Activated naive CD4-positive, alpha-beta T cell treated with anti-CD3 and anti-CD28 coated beads, Interleukin-2, amount 50 U/mL, for 24 hours (primary cell): Measurements from ENCODE around the gene CBX7.
A peak's percentile ranks its signal among the peaks of the same experiment; 100 is the strongest.

Experiments used
- H3K27ac Mint-ChIP-seq: one replicate; pipeline ENCODE4 v1.8.0; 2021; ENCODE audit warnings: mild to moderate bottlenecking, mixed read lengths
- H3K27me3 Mint-ChIP-seq: one replicate; pipeline ENCODE4 v1.8.0; 2021; ENCODE audit warnings: mixed read lengths
- H3K36me3 Mint-ChIP-seq: one replicate; pipeline ENCODE4 v1.8.0; 2021; ENCODE audit warnings: mixed read lengths
- H3K4me1 Mint-ChIP-seq: one replicate; pipeline ENCODE4 v1.8.0; 2021; ENCODE audit warnings: mixed read lengths
- H3K4me3 Mint-ChIP-seq: one replicate; pipeline ENCODE4 v1.8.0; 2021; ENCODE audit warnings: mild to moderate bottlenecking, mixed read lengths
- H3K9me3 Mint-ChIP-seq: one replicate; pipeline ENCODE4 v1.8.0; 2021; ENCODE audit warnings: mixed read lengths

Gene CBX7

DNA sequence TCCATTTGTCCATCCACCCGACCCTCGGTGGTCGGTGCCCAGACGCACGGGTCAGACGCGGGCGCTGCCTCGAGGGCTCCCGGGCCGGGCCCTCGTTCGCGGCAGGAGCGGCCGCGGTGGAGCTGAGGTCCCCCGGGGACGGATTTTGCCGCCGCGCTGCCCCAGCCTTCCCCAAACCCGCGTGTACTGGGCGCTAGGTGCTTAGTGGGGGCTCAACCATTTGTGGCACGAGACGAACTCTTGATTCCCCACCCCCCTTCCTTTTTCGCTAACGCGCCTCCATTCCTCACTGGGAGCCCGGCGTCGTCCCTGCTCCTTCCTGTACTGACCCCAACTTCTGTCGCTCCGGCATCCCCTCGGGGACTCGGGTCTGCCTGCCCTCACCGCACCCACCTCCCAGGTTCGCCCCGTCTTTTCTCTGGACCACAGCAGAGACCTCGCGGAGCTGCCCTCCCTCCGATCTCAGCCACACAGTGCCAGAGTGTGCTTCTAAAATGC, 789 bp upstream of the CBX7 start:
- Mint-ChIP-seq H3K4me3 (peak overlapping the region; percentile 94), H3K4me1 (peaks cover 34% of the 10 kb centered on the region), H3K27ac (peak overlapping the region; percentile 92), H3K36me3 (peaks cover 1% of the 10 kb centered on the region), H3K9me3 (no peaks in the 10 kb centered on the region), H3K27me3 (no peaks in the 10 kb centered on the region)

DNA sequence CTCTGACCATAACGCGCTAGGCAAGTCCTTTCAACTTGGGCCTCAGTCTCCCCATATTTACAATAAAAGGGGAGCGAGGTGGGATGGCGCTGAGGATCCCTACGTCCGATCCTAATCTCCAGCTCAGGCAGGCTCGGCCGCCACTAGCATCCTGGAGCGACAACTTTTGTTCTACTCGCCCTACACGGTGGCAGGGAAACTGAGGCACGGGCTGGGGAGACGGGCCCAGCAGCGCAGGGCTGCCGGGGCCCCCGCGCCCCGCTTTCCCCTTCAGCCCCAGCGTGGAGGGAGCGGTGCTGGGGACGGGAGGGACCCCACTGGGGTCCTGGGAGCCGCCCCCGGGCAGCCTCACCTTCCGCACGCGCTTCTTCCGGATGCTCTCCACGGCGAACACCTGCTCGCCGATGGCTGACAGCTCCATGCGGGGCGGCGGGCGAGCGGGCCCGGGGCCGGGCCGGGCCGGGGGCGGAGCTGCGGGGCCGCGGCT, 413 bp downstream of the CBX7 start:
- H3K4me3 Mint-ChIP-seq = peak overlapping the region; percentile 94
- H3K9me3 Mint-ChIP-seq = no peaks in the 10 kb centered on the region
- peak overlapping the region; percentile 23 for H3K27ac Mint-ChIP-seq
- peaks cover 40% of the 10 kb centered on the region for H3K4me1 Mint-ChIP-seq
- no peaks in the 10 kb centered on the region for H3K27me3 Mint-ChIP-seq
- no peaks in the 10 kb centered on the region for H3K36me3 Mint-ChIP-seq

DNA sequence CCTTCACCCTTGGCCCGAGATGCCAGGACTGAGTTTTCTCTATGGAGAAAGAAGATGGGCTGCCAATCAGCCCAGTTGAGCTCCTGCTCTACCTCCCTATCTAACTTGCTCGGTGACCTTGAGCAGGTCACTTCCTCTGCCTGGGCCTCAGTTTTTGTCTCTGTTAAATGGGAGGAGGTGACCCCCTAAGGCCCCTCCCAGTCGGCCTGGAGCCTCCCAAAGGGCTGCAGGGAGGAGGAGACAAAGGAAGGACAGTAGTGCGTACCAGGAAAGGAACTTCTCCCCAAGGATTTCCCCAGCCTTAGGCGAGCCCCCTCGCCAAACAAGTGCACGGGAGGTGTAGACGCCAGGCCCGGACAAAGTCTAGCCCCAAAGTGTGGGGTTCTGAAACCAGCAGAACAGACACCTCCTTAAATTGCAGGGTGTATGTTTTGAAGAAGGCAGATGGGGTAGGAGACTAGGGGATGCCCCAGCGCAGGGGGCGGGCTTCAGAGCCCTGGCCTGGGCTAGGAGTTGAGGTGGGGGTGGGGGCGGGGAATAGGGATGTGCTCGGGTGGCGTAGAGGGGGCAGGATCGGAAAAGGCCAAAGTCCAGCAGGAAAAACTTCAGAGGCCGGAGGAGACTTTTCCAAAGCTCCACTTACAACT, 1.0 kb downstream of the CBX7 start:
- Mint-ChIP-seq H3K4me3 (peak overlapping the region; percentile 94), H3K27me3 (no peaks in the 10 kb centered on the region), H3K9me3 (no peaks in the 10 kb centered on the region), H3K36me3 (no peaks in the 10 kb centered on the region), H3K27ac (peak overlapping the region; percentile 79), H3K4me1 (peaks cover 44% of the 10 kb centered on the region)

GRCh38 chr22:39150848-39151215, 1.6 kb downstream of the CBX7 start:
- Mint-ChIP-seq H3K36me3 (no peaks in the 10 kb centered on the region), H3K27me3 (no peaks in the 10 kb centered on the region), H3K4me3 (peak overlapping the region; percentile 70), H3K9me3 (no peaks in the 10 kb centered on the region), H3K4me1 (peaks cover 51% of the 10 kb centered on the region), H3K27ac (no peak overlapping the region)

GRCh38 chr22:39149915-39150847, 2.3 kb downstream of the CBX7 start:
- peak overlapping the region; percentile 70 for H3K4me3 Mint-ChIP-seq
- peaks cover 51% of the 10 kb centered on the region for H3K4me1 Mint-ChIP-seq
- H3K27ac Mint-ChIP-seq = no peak overlapping the region
- no peaks in the 10 kb centered on the region for H3K36me3 Mint-ChIP-seq
- no peaks in the 10 kb centered on the region for H3K9me3 Mint-ChIP-seq
- no peaks in the 10 kb centered on the region for H3K27me3 Mint-ChIP-seq

- Mint-ChIP-seq H3K27ac (peak overlapping the region; percentile 30), H3K27me3 (no peaks in the 10 kb centered on the region), H3K9me3 (no peaks in the 10 kb centered on the region), H3K4me1 (peaks cover 58% of the 10 kb centered on the region), H3K4me3 (no peak overlapping the region), H3K36me3 (no peaks in the 10 kb centered on the region)
These were observed 3.5 kb downstream of the CBX7 start for GRCh38 chr22:39148727-39149535.

DNA sequence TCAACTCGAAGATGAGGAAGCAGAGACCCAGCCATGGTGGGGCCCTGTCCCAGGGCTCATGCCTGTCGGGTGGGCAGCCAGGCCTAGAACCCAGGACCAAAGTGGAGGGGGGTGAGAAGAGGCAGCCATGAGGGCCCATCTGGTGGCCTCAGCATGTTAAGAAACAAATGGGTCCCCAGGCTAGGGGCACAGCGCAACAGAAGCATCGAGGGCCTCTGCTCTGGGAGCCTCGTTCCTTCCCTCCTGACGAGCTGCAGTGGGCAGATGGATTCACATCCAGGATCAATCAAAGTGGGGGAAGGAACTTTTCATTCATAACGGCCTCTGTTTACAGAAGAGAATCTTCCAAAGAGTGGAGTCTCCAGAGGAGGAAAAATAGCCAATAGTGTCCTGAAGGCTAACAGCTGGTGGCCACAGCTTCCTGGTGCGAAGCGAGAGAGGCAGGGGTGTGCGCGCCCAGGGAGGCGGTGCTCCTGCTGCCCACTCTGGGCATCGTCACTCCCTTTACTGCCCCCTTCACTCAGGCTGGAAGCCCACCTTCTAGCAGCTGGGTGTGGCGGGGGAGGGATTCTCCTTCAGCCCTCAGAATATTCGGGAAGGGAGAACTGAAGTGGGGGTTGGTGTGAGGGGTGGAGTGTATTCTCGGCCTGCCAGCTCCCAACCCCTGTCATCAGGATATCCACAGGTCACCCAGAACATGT, 4.3 kb downstream of the CBX7 start:
- Mint-ChIP-seq H3K4me1 (peaks cover 59% of the 10 kb centered on the region), H3K36me3 (no peaks in the 10 kb centered on the region), H3K27me3 (no peaks in the 10 kb centered on the region), H3K27ac (peak overlapping the region; percentile 41), H3K9me3 (no peaks in the 10 kb centered on the region), H3K4me3 (no peak overlapping the region)

DNA sequence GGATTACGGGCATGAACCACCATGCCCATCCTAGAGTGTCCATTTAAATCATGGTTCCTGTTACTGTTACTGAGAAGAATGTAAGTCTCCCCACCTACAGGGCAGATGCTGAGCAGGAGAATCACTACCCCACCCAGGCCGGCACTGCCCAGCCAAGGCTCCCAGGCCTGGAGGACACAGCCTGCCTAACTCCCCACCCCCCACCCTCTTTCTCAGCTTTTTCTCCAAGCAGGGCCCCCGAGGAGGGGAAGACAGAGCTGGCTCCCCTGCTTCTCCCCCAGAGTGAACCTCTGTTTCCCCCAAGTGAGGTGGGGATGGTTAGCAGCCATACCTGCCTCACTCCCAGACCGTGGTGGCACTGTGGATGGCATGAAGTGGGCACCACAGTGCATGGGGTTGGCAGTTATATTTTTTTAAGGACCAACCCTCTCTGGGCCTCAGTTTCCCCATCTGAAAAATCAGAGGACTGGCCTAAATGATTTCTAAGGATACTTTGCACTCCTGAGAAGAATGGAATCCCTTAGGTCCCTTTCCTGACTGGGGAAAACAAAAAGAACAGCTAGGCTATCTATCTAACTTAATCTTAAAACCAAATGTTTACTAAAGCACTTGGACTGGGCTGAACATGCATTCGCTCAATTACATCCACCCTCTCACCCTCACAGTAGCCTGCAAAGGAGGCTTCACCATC, 5.0 kb downstream of the CBX7 start:
- peak overlapping the region; percentile 41 for H3K27ac Mint-ChIP-seq
- peaks cover 64% of the 10 kb centered on the region for H3K4me1 Mint-ChIP-seq
- H3K4me3 Mint-ChIP-seq = no peak overlapping the region
- no peaks in the 10 kb centered on the region for H3K27me3 Mint-ChIP-seq
- no peaks in the 10 kb centered on the region for H3K9me3 Mint-ChIP-seq
- H3K36me3 Mint-ChIP-seq = no peaks in the 10 kb centered on the region

- H3K4me1 Mint-ChIP-seq = peaks cover 63% of the 10 kb centered on the region
- no peaks in the 10 kb centered on the region for H3K27me3 Mint-ChIP-seq
- H3K9me3 Mint-ChIP-seq = no peaks in the 10 kb centered on the region
- H3K36me3 Mint-ChIP-seq = no peaks in the 10 kb centered on the region
- H3K4me3 Mint-ChIP-seq = peak overlapping the region; percentile 86
- H3K27ac Mint-ChIP-seq = peak overlapping the region; percentile 84
These were observed 6.0 kb downstream of the CBX7 start for GRCh38 chr22:39146256-39147101.

GRCh38 chr22:39144101-39144767, 8.2 kb downstream of the CBX7 start:
- peaks cover 41% of the 10 kb centered on the region for H3K4me1 Mint-ChIP-seq
- H3K27me3 Mint-ChIP-seq = no peaks in the 10 kb centered on the region
- H3K4me3 Mint-ChIP-seq = peak overlapping the region; percentile 85
- no peaks in the 10 kb centered on the region for H3K9me3 Mint-ChIP-seq
- no peaks in the 10 kb centered on the region for H3K36me3 Mint-ChIP-seq
- H3K27ac Mint-ChIP-seq = peak overlapping the region; percentile 89

DNA sequence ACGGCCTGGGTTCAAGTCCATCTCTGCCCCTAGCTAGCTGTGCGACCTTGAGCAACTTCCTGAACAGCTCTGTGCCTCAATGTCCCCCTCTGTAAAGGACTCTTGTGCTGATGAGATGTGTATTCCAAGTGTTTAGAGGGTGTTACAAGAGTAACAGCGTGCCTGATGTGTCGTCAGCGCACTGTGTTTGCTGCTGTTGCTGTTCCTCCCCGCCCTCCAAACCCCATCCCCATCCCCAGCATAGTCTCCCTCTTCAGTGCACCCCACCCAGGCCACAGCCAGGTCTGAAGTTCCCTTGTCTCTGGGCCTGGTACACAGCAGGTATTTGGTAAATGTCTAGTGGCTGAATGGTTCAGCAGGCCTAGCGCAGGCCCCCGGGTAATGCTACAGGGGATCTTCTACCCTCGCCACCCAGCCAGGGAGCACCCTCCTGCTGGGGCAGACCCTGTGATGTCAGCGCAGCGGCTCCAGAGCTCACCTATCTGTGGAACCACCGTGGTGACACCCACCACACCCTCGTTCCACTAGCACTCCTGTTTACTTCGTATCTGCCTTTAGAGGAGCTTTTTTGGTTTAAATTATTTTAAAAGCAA, 10.3 kb downstream of the CBX7 start:
- Mint-ChIP-seq H3K9me3 (no peaks in the 10 kb centered on the region), H3K36me3 (no peaks in the 10 kb centered on the region), H3K4me1 (peaks cover 29% of the 10 kb centered on the region), H3K4me3 (no peak overlapping the region), H3K27me3 (no peaks in the 10 kb centered on the region), H3K27ac (no peak overlapping the region)

DNA sequence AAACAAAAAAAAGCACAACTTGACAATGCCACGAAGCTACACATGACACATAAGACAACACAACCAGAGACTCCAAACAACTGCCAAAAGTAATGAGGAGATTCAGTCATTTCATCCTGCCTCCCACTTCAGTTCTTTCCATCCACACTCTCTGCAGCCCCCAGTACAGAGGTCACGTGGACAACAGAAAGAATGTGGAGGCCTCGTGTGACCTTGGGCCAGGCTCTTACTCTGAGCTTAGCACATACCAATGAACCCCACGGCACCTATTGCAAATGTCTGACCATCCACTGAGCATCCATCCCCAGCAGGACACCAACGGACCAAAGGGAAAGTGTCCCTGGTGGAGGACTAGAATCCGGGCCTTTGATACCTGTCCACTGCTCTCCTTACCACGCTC, 12.5 kb downstream of the CBX7 start:
- H3K36me3 Mint-ChIP-seq = peaks cover 2% of the 10 kb centered on the region
- no peak overlapping the region for H3K4me3 Mint-ChIP-seq
- no peaks in the 10 kb centered on the region for H3K9me3 Mint-ChIP-seq
- peak overlapping the region; percentile 17 for H3K27ac Mint-ChIP-seq
- H3K27me3 Mint-ChIP-seq = no peaks in the 10 kb centered on the region
- H3K4me1 Mint-ChIP-seq = peaks cover 19% of the 10 kb centered on the region

DNA sequence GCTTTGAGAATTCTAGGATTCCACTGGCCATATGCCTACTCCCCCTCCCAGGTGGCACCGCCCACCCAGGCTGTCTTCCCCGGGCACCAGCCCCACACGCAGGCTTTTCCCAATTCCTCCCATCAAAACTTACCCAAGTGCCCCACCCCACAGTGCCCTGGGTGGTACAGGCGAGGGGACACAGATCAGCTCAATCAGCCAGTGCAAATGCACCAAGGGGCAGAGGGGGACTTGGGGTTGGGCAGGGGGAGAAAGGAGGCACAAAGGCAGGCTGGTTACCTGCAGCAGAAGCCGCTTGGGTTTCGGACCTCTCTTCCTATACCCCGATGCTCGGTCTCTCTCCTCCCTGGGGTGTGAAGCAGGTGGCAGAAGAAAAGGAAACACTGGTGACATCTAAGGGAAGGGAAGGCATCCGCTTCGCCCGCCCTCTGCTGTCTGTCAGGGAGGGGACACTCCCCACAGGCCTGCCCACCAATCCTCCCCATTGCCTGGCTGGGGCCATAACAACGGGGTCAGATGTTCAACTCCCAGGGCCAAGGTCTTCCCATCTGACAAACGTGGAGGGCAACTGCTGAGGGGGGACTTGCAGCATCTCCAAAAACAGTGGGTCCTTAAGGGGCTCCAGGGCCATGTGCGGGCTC, 14.0 kb downstream of the CBX7 start:
- Mint-ChIP-seq H3K4me1 (peaks cover 6% of the 10 kb centered on the region), H3K27ac (no peak overlapping the region), H3K27me3 (no peaks in the 10 kb centered on the region), H3K36me3 (peaks cover 2% of the 10 kb centered on the region), H3K4me3 (no peak overlapping the region), H3K9me3 (no peaks in the 10 kb centered on the region)
